GM19397 (cell line): Measurements from ENCODE around the gene FAM149B1.
"Not testable (repeated sequence)": the region's sequence is repeated elsewhere in the genome, so short reads cannot be mapped to it uniquely, and the experiment has no call there.

ENCODE experiments used
- ATAC-seq: cut with Tn5 transposase; IDR thresholded peaks from one replicate; pipeline ENCODE4 v1.9.1; 2021; ENCODE audit warnings: mild to moderate bottlenecking, moderate library complexity; ENCODE audit not compliant: unreplicated experiment

The FAM149B1 gene

GRCh38 chr10:73229567-73229966 is 61.6 kb downstream of the FAM149B1 start:
- ATAC-seq = no peak

GRCh38 chr10:73232887-73233286 is 65.0 kb downstream of the FAM149B1 start:
- ATAC-seq = no peak

- ATAC-seq = no peak
These were observed 66.0 kb downstream of the FAM149B1 start for GRCh38 chr10:73233883-73234282.

GRCh38 chr10:73234695-73235094 is 66.8 kb downstream of the FAM149B1 start:
- no peak for ATAC-seq

- no peak for ATAC-seq
These were observed 71.2 kb downstream of the FAM149B1 start for GRCh38 chr10:73238990-73239566.

GRCh38 chr10:73239908-73240307 is 72.0 kb downstream of the FAM149B1 start:
- ATAC-seq = no peak

GRCh38 chr10:73244866-73245477 is 77.1 kb downstream of the FAM149B1 start:
- no peak for ATAC-seq

GRCh38 chr10:73246322-73246645 is 78.4 kb downstream of the FAM149B1 start:
- ATAC-seq = no peak

- ATAC-seq = peak; percentile 89
These were observed 79.0 kb downstream of the FAM149B1 start, which contains the start of gene DNAJC9 for GRCh38 chr10:73246646-73247508. Gene DNAJC9 (minus strand): TSS chr10:73247255. CDS start chr10:73247189, 66 bp downstream.

- ATAC-seq = no peak
These were observed 79.8 kb downstream of the FAM149B1 start for GRCh38 chr10:73247509-73248258.

- no peak for ATAC-seq
These were observed 80.4 kb downstream of the FAM149B1 start for GRCh38 chr10:73248259-73248724.

- no peak for ATAC-seq
These were observed 83.9 kb downstream of the FAM149B1 start for GRCh38 chr10:73251683-73252444.

GRCh38 chr10:73252445-73253224 is 84.7 kb downstream of the FAM149B1 start, which contains the start of gene MRPS16:
Gene MRPS16 (minus strand): TSS chr10:73252644. CDS start chr10:73252482, 162 bp downstream.
- ATAC-seq = peak; percentile 84

- ATAC-seq = no peak
These were observed 85.3 kb downstream of the FAM149B1 start for GRCh38 chr10:73253225-73253555.

GRCh38 chr10:73258612-73259011 is 90.7 kb downstream of the FAM149B1 start:
- not testable (repeated sequence) for ATAC-seq

GRCh38 chr10:73261362-73261995 is 93.6 kb downstream of the FAM149B1 start:
- no peak for ATAC-seq

GRCh38 chr10:73262105-73262730 is 94.3 kb downstream of the FAM149B1 start:
- ATAC-seq = no peak

GRCh38 chr10:73262880-73263555 is 95.1 kb downstream of the FAM149B1 start:
- ATAC-seq = no peak
